Midbrain (tissue), 1 donor: ENCODE measurements around the gene CLTCL1.
A peak's percentile ranks its signal among the peaks of the same experiment; 100 is the strongest.
"Not testable (repeated sequence)": the region's sequence is repeated elsewhere in the genome, so short reads cannot be mapped to it uniquely, and the experiment has no call there.

Experiments used
- DNase-seq: peaks from one replicate; lab custom pipeline; 2025; lab: John Stamatoyannopoulos, UW

The CLTCL1 gene

GRCh38 chr22:19291580-19292457, at the start of gene CLTCL1:
CLTCL1 (minus strand) TSS chr22:19291719; CDS start chr22:19291641, 78 bp downstream.
- DNase-seq, result peak; percentile 81

- no peak for DNase-seq
Measured at GRCh38 chr22:19337137-19337536, 45.6 kb upstream of the CLTCL1 start.

- DNase-seq, result no peak
Measured at GRCh38 chr22:19336133-19337075, 44.9 kb upstream of the CLTCL1 start.

GRCh38 chr22:19331975-19332374, 40.5 kb upstream of the CLTCL1 start:
- DNase-seq, result no peak

GRCh38 chr22:19331474-19331873, 40.0 kb upstream of the CLTCL1 start:
- DNase-seq, result no peak

GRCh38 chr22:19330865-19331418, 39.4 kb upstream of the CLTCL1 start:
- no peak for DNase-seq

- not testable (repeated sequence) for DNase-seq
Measured at GRCh38 chr22:19330205-19330604, 38.7 kb upstream of the CLTCL1 start.

GRCh38 chr22:19329454-19329853, 37.9 kb upstream of the CLTCL1 start:
- DNase-seq, result no peak

- no peak for DNase-seq
Measured at GRCh38 chr22:19325296-19325948, 33.9 kb upstream of the CLTCL1 start.

- not testable (repeated sequence) for DNase-seq
Measured at GRCh38 chr22:19323420-19323819, 31.9 kb upstream of the CLTCL1 start.

- DNase-seq, result no peak
Measured at GRCh38 chr22:19321757-19322156, 30.2 kb upstream of the CLTCL1 start.

- DNase-seq, result not testable (repeated sequence)
Measured at GRCh38 chr22:19320136-19320535, 28.6 kb upstream of the CLTCL1 start.

- no peak for DNase-seq
Measured at GRCh38 chr22:19319281-19319680, 27.8 kb upstream of the CLTCL1 start.

- no peak for DNase-seq
Measured at GRCh38 chr22:19317865-19318264, 26.3 kb upstream of the CLTCL1 start.

- no peak for DNase-seq
Measured at GRCh38 chr22:19307872-19308271, 16.4 kb upstream of the CLTCL1 start.

GRCh38 chr22:19306535-19306934, 15.0 kb upstream of the CLTCL1 start:
- DNase-seq, result not testable (repeated sequence)

GRCh38 chr22:19304547-19304946, 13.0 kb upstream of the CLTCL1 start:
- no peak for DNase-seq

- DNase-seq, result no peak
Measured at GRCh38 chr22:19303785-19304184, 12.3 kb upstream of the CLTCL1 start.

GRCh38 chr22:19295733-19296132, 4.2 kb upstream of the CLTCL1 start:
- DNase-seq, result no peak

- DNase-seq, result no peak
Measured at GRCh38 chr22:19292458-19293230, 1.1 kb upstream of the CLTCL1 start.

GRCh38 chr22:19291218-19291579, 320 bp downstream of the CLTCL1 start:
- no peak for DNase-seq
